PFSK-1 (cell line): ENCODE results near the gene MLST8.

Experiments used
- FOXP2 ChIP-seq: optimal IDR thresholded peaks from 2 replicates; pipeline ENCODE3; 2011; ENCODE audit warnings: borderline replicate concordance, control low read depth, inconsistent platforms; ENCODE audit not compliant: insufficient read depth; ENCODE audit errors: extremely low read length, extremely low read depth
- POLR2AphosphoS5 ChIP-seq: IDR thresholded peaks from 2 replicates; pipeline ENCODE4 v1.6.1; 2012; ENCODE audit warnings: low read depth, mild to moderate bottlenecking, control low read depth, low read length, moderate library complexity
- REST ChIP-seq, 2 experiments: IDR thresholded peaks; 2 replicates each; pipeline versions ENCODE4 v1.6.1 to v1.8.0; 2011 to 2012; ENCODE audit warnings: low read depth in 2 of 2, low read length in 2 of 2, control low read depth in 1 of 2, inconsistent platforms in 1 of 2, mild to moderate bottlenecking in 1 of 2, moderate library complexity in 1 of 2; ENCODE audit not compliant: insufficient read depth in 1 of 2
- SIN3A ChIP-seq: IDR thresholded peaks from 2 replicates; pipeline ENCODE4 v1.6.1; 2012; ENCODE audit warnings: mild to moderate bottlenecking, low read length, moderate library complexity, borderline replicate concordance; ENCODE audit not compliant: insufficient read depth
- TAF1 ChIP-seq: IDR thresholded peaks from 2 replicates; pipeline ENCODE4 v1.6.1; 2012; ENCODE audit warnings: low read length, control low read depth, borderline replicate concordance; ENCODE audit not compliant: insufficient read depth

Gene MLST8

GRCh38 chr16:2208772-2209171 lies 3.5 kb downstream of the MLST8 start:
- TF ChIP-seq FOXP2 = no peak
- no peak for TF ChIP-seq REST (IDR thresholded peaks at IDR 0.05; ENCODE audit: insufficient read depth in 1 of 2, low read depth in 2 of 2, low read length in 2 of 2)
- TF ChIP-seq POLR2AphosphoS5 = no peak
- no peak for TF ChIP-seq SIN3A
- no peak for TF ChIP-seq TAF1

- no peak for TF ChIP-seq TAF1
- TF ChIP-seq SIN3A = no peak
- TF ChIP-seq POLR2AphosphoS5 = no peak
- TF ChIP-seq FOXP2 = no peak
- no peak for TF ChIP-seq REST (IDR thresholded peaks at IDR 0.05; ENCODE audit: insufficient read depth in 1 of 2, low read depth in 2 of 2, low read length in 2 of 2)
Observed at GRCh38 chr16:2209258-2210008, 4.2 kb downstream of the MLST8 start.

GRCh38 chr16:2210009-2210332 lies 4.7 kb downstream of the MLST8 start:
- no peak for TF ChIP-seq TAF1
- TF ChIP-seq REST (IDR thresholded peaks at IDR 0.05; ENCODE audit: insufficient read depth in 1 of 2, low read depth in 2 of 2, low read length in 2 of 2) = no peak
- no peak for TF ChIP-seq POLR2AphosphoS5
- TF ChIP-seq SIN3A = no peak
- TF ChIP-seq FOXP2 = no peak

GRCh38 chr16:2210386-2211365 lies 5.4 kb downstream of the MLST8 start, which contains the start of gene BRICD5:
Gene BRICD5 (minus strand): TSS chr16:2210863. CDS start chr16:2210833, 30 bp downstream.
- TF ChIP-seq POLR2AphosphoS5 = peak; percentile 38; the same call in 1 of the 2 replicates
- TF ChIP-seq REST (IDR thresholded peaks at IDR 0.05; ENCODE audit: insufficient read depth in 1 of 2, low read depth in 2 of 2, low read length in 2 of 2) = no peak
- TF ChIP-seq FOXP2 = no peak
- TF ChIP-seq TAF1 = no peak
